ENCODE measurements around the gene MRPL20.
"Not testable (repeated sequence)": the region's sequence is repeated elsewhere in the genome, so short reads cannot be mapped to it uniquely, and the experiment has no call there.

MRPL20 gene

DNA sequence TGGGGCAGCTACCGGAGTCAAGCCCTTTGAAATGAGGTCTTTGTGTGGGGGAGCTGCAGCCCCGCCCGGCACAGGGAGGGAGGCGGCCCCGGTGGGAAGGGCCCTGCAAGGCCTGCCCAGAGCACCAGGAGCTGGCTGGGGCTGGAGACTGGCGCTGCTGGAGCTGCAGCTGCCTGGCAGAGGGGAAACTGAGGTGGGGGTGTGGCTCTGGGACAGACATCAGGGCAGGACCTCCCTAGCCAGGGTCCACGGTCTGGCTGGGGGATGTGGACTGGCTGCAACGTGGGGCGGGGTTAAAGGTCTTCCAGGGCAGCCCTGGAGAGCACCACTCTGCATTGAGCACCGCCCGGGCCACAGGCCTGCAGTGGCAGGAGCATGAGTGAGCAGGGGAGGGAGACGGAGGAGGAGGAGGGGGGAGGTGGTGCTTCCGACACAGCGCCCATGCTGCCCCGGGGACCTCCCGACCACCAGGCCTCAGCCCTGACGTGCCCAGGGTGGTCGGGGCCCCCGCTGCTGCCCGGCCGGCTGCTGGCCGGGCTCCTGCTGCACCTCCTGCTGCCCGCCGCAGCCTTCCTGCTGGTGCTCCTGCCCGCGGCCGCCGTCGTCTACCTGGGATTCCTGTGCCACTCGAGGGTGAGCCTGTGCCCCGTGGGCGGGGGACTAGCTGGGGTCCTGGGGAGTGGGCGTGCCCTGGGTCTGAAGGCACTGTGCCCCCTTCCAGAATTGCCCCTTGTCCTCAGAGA lies 18.8 kb upstream of the MRPL20 start:
- no peak for DNase-seq (ENCODE audit: low read depth)

DNA sequence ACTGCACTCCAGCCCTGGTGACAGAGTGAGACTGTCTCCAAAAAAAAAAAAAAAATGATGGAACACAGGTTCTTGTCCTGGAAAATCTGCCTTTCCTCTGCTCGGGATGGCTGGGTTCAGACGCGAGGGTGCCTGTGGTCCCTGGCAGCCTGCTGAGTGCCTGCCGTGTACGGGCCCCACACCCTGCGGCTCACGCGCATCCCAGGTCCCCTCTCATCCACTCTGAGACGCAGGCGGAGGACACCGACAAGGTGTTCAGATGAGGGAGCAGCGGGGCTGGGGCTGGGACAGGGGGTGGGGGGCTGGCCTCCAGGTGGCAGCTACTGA lies 18.3 kb upstream of the MRPL20 start:
- no peak for DNase-seq (ENCODE audit: low read depth)

GRCh38 chr1:1424707-1425106 lies 17.6 kb upstream of the MRPL20 start:
- DNase-seq (ENCODE audit: low read depth): no peak

DNA sequence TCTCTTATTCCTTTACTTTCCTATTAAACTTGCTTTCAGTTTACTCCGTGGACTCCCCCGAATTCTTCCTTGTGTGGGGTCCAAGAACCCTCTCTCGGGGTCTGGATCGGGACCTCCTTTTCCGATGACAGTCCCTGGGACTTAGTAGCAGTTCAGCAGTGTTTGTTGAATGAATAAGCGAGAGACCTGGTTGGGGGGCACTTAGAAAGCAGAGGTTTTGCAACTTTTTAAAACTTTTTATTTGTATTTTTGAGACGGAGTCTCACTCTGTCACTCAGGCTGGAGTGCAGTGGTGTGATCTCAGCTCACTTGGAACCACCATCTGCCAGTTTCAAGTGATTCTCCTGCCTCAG lies 16.1 kb upstream of the MRPL20 start:
- no peak for DNase-seq (ENCODE audit: low read depth)

DNA sequence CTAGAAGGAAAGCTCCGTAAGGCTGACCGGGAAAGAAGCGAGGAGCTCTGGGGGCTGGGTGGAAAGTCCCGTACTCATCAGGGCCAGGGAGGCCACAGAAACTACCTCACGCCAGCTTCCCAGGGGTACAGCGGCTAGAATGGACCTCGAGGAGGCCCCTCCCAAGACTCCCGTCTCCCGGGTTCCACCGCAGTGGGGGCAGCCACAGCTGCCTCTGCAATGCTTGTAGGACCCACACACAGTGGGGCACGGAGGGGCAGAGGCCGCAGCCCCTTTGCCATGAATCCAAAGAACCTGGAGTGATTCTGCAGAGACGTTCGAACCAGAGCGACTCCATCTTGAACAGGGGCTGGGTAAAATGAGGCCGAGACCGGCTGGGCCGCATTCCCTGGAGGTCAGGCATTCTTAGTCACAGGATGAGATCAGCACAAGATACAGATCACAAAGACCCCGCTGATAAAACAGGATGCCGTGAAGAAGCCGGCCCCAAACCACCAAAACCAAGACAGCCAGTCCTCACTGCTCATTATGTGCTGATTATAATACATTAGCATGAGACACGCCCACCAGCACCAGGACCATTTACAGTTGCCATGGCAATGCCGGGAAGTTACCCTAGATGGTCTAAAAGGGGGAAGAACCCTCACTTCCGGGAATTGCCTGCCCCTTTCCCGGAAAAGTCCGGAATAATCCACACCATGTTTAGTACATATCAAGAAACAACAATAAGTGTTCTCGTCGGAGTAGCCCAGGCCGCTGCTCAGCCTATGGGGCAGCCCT lies 15.6 kb upstream of the MRPL20 start:
- no peak for DNase-seq (ENCODE audit: low read depth)

DNA sequence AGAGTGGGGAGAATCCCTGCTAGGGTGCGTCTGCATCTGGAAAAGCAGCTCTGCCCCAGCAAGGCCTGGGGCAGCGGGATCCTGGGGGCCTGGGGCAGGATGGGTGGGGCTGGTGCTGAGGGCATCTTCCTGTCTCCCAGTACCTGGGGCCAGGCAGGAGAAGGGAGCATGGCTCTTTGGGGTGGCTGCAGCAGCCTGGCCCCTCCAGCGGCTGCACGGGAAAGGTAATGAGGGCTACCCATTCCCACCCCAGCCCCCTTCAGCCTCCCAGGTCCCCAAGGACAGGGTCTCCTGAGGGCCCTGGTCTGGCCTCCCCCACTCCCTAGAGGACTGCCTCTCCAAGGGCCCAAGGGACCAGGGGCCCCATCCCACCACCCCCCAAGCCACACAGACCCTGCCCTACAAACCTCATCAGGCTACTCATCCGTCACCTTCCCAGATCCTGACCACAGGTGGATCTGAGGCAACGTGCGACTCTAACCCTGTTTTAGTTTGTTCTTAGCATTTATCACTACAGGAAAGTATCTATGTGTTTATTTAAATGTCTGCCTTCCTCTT lies 14.9 kb upstream of the MRPL20 start:
- no peak for DNase-seq (ENCODE audit: low read depth)

GRCh38 chr1:1421147-1421906 lies 14.2 kb upstream of the MRPL20 start, which contains the start of gene ANKRD65:
Gene ANKRD65, minus strand, starts transcription at chr1:1421276. Its CDS starts 271 bp downstream, at chr1:1421005.
- DNase-seq (ENCODE audit: low read depth): no peak

DNA sequence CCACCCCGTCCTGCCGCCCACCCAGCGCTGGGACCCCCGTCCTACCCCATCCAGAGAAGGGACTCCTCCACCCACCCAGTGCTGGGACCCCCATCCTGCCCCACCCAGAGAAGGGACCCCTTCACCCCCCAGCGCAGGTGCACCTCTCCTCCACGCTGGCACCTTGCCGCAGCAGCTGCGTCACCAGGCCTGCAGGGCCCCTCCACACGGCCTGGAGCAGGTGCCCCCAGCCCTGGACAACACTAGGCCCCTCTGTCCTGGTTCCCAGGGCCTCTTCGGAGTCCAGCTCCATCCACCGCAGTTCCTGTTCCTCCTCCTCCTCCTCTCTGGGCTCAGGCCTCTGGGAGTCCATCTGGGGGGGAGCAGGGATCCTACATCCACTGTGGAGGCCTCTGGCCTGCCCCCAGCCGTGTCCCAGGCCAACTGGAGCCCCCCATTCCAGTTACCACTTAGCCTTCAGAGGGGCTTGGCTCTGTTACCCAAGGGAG lies 13.6 kb upstream of the MRPL20 start:
- DNase-seq (ENCODE audit: low read depth): no peak

DNA sequence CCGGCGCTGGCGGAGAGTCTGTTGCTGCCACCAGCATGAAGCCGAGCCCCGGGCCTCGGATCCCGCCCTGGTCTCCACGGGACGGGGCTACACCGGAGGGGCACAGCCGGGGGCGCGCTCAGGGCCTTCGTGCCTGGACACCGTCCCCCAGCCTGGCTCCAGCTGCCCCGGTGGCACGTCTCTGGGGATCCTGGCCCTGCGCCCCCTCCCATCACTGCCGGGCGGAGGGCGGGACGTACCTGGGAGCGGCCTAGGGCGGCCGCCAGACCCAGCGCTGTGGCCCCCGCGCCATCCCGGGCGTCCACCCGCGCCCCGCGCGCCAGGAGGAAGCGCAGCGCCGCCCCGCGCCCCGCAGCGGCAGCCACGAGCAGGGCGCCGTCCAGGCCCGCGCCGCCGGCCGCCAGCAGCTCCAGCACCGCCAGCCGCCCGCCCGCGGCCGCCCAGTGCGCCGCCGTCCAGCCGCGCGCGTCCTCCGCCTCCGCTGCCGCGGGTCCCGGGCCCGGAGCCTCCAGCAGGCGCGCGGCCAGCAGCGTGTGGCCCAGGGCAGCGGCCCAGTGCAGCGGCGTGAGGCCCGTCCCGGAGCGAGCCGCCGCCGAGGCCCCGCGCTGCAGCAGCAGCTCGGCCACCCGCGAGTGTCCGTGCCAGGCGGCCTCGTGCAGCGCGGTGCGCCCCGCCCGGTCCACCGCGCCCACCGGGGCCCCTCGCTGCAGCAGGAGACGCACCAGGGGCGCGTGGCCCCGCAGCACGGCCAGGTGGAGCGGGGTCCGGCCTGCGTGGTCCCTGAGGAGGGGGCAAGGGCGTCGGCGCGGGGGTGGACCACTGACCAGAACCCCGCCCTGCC lies 12.9 kb upstream of the MRPL20 start:
- no peak for DNase-seq (ENCODE audit: low read depth)

DNA sequence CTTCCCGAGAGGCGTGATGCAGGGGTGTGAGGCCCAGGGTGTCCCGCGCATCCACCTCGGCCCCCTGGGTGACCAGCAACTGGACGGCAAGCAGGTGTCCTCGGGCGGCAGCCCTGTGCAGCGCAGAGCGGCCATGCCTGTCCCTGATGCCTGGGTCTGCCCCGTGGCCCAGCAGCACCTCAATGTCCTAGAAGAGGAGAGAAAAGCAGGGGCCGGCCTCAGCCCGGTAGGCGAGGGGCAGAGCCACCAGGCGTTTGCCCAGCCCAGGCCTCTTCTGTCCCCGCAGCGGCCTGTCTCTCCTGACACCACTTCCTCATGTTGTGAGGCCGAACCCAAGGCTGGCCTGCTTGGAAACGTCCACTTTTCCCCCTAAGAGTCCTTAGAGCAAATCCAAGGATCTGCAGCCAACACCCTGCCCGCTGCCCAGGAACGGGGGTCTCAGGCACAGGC lies 12.3 kb upstream of the MRPL20 start:
- DNase-seq (ENCODE audit: low read depth): no peak

GRCh38 chr1:1418464-1419362 lies 11.6 kb upstream of the MRPL20 start:
- no peak for DNase-seq (ENCODE audit: low read depth)

GRCh38 chr1:1417825-1418463 lies 10.9 kb upstream of the MRPL20 start:
- not testable (repeated sequence) for DNase-seq (ENCODE audit: low read depth)

GRCh38 chr1:1417396-1417795 lies 10.3 kb upstream of the MRPL20 start:
- DNase-seq (ENCODE audit: low read depth): not testable (repeated sequence)

GRCh38 chr1:1415751-1416150 lies 8.7 kb upstream of the MRPL20 start:
- DNase-seq (ENCODE audit: low read depth): no peak

DNA sequence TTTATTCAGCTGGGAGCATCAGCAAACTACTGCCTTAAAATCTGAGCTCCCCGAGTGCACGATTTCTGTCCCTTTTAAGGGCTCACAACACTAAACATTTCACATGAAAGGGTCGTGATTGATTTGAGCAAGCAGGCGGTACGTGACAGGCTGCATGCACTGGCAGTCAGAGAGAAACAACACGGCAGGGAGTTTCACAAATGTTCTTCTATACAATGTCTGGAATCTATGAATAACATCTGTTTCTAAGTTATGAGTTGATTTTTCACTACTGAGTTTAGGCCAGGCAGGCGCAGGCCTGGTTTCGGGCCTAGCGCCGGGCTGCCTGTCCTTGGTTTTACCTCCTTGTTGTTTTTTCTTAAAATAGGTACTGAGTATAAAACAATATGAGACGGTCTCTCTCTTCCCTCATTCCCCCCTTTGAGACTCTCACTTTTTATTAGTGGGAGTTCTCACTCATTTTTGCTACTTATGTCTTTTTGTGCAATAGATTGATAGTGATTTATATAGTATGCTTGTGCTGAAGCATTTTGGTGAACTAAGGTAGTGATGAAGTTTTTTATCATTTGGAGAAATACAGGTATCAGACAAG lies 5.3 kb upstream of the MRPL20 start:
- not testable (repeated sequence) for DNase-seq (ENCODE audit: low read depth)

GRCh38 chr1:1411626-1412025 lies 4.5 kb upstream of the MRPL20 start:
- no peak for DNase-seq (ENCODE audit: low read depth)

- not testable (repeated sequence) for DNase-seq (ENCODE audit: low read depth)
These were observed 3.1 kb upstream of the MRPL20 start for GRCh38 chr1:1410238-1410637.

- no peak for DNase-seq (ENCODE audit: low read depth)
These were observed 684 bp upstream of the MRPL20 start for GRCh38 chr1:1407636-1408318.
